ENCODE measurements around the gene EXD3.

The EXD3 gene, protein sequence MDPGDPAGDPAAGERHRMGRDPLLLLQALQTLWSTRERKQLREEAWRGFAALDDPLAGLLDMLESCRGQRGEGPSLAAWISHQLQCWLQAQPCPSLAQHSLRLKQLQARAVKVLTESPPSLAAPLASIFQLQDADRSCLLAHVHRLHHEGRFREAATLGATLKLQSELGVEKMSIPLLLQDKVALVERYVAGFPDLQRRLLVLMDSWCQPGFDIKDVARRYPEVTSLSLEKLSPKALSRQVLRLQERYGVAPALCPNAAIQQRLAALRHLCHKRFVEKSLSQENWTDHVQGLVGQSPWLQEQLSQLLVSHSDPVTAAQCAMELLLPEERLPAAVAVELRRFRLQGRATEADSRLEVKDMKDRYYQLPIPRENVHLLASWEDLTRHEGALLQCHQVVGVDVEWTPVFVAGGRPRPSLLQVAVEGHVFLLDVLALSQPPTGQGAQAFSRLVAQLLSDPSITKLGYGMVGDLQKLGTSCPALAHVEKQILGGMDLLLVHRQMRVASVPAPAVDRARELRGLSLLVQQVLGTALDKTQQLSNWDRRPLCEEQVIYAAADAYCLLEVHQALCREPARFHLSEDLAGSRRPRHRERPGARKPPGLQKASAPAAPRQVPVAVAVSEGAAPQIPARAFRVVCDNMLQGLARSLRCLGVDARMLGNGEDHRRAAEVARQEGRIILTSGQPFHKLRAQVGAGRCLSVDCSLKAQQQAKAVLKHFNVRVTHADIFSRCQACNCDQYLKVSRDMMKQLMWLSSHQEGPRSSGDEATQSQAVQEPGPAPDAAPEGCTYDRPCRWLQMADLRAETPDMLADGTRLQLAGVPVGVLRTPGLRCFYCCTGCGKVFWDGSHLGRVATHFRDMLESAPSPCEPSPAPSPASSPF
- long read RNA-seq, transcript EXD3-208 (8 exons, 962 nt) = major isoform, 19 of 57 reads
- long read RNA-seq, partial matches to known transcripts = 17 of 57 reads
- long read RNA-seq, other reads (novel, unspliced or antisense) = 17 of 57 reads

DNA sequence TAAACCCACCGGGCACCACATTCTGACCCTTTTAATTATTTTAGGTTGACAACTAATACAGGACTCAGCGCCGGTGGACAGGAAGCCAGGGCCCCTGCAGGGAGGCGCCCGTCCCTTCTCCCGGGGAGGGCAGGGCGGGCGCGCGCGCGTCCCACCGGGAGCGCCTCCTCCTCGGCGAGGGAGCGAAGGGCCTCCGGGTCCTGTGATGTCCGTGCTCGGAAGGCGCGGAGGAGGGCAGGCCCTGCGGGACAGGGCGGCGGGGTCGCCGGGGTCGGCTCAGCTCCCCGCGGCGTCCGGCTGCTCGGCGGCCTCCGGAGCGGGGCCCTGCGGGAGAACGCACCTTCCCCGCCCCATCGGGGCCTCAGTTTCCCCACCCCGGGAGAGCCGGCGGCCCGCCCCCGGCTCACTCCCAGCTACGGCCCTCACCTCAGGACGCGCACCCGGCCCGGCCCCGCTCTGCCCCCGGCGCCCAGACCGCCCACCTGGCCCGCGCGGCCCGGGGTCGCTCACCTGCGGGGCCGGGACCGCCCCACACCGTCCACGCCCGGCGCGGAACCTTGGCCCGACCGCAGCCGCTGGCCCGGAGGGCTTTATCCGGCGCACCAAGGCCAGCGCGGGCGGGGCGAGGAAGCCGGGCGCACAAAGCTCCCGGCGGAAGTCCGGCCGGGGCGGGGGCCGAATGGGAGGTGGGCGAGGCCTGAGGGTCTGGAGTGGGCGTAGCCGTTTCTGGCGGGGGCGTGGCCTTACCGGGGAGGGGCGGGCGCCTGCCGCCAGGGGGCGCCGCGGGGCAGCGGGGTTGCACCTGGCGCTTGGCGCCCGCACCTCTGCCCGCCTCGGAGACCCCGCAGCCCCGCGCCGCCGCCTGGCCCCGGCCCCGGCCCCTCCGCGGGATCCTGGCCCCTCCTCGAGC lies at the start of gene EXD3, which contains the start of gene NOXA1:
Gene EXD3 (minus strand): TSS at position 559 of the 910 bp plus-strand sequence. CDS start 27,805 bp downstream, outside the sequence.
Gene NOXA1 (plus strand): TSS at position 790 of the 910 bp plus-strand sequence. CDS start 137 bp downstream, outside the sequence.
- TF ChIP-seq SPI1 (IDR thresholded peaks at IDR 0.05; ENCODE audit: borderline replicate concordance, low read depth) (0 out of 2 replicates have a peak, but pooled peaks have one; percentile 20), GABPA (IDR thresholded peaks at IDR 0.05; ENCODE audit: low read depth) (peak; percentile 95), POLR2AphosphoS5 (IDR thresholded peaks at IDR 0.05; ENCODE audit: low read depth) (no peak; the same call in 1 of the 2 replicates)
- TF ChIP-seq, protein P1, sequence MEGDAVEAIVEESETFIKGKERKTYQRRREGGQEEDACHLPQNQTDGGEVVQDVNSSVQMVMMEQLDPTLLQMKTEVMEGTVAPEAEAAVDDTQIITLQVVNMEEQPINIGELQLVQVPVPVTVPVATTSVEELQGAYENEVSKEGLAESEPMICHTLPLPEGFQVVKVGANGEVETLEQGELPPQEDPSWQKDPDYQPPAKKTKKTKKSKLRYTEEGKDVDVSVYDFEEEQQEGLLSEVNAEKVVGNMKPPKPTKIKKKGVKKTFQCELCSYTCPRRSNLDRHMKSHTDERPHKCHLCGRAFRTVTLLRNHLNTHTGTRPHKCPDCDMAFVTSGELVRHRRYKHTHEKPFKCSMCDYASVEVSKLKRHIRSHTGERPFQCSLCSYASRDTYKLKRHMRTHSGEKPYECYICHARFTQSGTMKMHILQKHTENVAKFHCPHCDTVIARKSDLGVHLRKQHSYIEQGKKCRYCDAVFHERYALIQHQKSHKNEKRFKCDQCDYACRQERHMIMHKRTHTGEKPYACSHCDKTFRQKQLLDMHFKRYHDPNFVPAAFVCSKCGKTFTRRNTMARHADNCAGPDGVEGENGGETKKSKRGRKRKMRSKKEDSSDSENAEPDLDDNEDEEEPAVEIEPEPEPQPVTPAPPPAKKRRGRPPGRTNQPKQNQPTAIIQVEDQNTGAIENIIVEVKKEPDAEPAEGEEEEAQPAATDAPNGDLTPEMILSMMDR (IDR thresholded peaks at IDR 0.05; ENCODE audit: insufficient read depth, low read length) = peak; percentile 35
- TF ChIP-seq, protein P2, sequence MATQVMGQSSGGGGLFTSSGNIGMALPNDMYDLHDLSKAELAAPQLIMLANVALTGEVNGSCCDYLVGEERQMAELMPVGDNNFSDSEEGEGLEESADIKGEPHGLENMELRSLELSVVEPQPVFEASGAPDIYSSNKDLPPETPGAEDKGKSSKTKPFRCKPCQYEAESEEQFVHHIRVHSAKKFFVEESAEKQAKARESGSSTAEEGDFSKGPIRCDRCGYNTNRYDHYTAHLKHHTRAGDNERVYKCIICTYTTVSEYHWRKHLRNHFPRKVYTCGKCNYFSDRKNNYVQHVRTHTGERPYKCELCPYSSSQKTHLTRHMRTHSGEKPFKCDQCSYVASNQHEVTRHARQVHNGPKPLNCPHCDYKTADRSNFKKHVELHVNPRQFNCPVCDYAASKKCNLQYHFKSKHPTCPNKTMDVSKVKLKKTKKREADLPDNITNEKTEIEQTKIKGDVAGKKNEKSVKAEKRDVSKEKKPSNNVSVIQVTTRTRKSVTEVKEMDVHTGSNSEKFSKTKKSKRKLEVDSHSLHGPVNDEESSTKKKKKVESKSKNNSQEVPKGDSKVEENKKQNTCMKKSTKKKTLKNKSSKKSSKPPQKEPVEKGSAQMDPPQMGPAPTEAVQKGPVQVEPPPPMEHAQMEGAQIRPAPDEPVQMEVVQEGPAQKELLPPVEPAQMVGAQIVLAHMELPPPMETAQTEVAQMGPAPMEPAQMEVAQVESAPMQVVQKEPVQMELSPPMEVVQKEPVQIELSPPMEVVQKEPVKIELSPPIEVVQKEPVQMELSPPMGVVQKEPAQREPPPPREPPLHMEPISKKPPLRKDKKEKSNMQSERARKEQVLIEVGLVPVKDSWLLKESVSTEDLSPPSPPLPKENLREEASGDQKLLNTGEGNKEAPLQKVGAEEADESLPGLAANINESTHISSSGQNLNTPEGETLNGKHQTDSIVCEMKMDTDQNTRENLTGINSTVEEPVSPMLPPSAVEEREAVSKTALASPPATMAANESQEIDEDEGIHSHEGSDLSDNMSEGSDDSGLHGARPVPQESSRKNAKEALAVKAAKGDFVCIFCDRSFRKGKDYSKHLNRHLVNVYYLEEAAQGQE (IDR thresholded peaks at IDR 0.05; ENCODE audit: insufficient replicate concordance, low read depth) = no peak
- DNase-seq (ENCODE audit: low read depth in 1 of 2, low spot score in 1 of 2) = peak; percentile 85 to 93
- Histone ChIP-seq H3K27me3 (ENCODE audit: insufficient read depth, poor library complexity, severe bottlenecking) (no peaks in the 10 kb centered on the region), H3K27ac (replicated peaks) (peak within 1 kb of the TSS; percentile 63), H3K4me3 (replicated peaks; ENCODE audit: insufficient read depth, low read length) (peak within 1 kb of the TSS; percentile 85)

DNA sequence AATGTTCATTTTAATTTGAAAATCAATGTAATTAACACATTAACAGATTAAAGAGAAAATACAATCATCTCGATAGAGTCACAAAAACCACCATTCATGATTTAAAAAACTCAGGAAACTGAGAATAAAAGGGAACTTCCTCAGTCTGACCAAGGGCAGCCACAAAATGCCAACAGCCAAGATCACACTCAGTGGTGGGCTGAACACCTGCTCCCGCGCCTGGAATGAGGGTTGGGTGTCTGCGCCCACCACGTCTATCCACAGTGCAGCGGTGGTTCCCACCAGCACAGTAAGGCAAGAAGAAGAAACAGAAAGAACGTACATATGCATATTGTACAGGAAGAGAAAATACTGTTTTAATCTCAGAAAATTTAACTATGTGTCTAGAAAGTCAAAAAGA lies 47.8 kb upstream of the EXD3 start:
- no peak overlapping the region for H3K4me3 ChIP-seq (replicated peaks; ENCODE audit: insufficient read depth, low read length)
- peak in 1 of 2 experiments; percentile 51 for DNase-seq (ENCODE audit: low read depth in 1 of 2, low spot score in 1 of 2)
- no peaks in the 10 kb centered on the region for H3K27me3 ChIP-seq (ENCODE audit: insufficient read depth, poor library complexity, severe bottlenecking)
- TF ChIP-seq, protein P1 (IDR thresholded peaks at IDR 0.05; ENCODE audit: insufficient read depth, low read length) = no peak
- TF ChIP-seq POLR2AphosphoS5 (IDR thresholded peaks at IDR 0.05; ENCODE audit: low read depth) (no peak), SPI1 (IDR thresholded peaks at IDR 0.05; ENCODE audit: borderline replicate concordance, low read depth) (peak; percentile 56; the same call in 1 of the 2 replicates), GABPA (IDR thresholded peaks at IDR 0.05; ENCODE audit: low read depth) (no peak)
- TF ChIP-seq, protein P2 (IDR thresholded peaks at IDR 0.05; ENCODE audit: insufficient replicate concordance, low read depth) = no peak
- peak overlapping the region; percentile 23 for H3K27ac ChIP-seq (replicated peaks)

DNA sequence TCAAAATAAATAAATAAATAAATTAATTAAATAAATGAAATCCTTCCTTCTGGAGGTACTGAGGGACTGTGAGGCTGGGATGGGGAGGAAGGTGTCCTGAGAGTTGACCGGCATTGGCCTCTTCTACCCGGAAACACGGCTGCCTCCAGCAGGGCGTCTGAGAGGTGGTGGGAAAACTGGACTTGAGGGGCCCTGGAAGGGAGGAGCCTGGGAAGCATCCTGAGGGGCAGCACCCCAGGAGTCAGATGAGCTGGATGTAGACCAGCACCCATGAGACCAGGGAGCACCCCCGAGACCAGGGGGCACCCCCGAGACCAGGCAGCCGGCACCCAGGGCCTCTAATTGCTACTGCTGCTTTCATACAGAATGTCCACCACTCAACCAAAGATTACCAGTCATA lies 44.9 kb upstream of the EXD3 start:
- no peak for DNase-seq (ENCODE audit: low read depth in 1 of 2, low spot score in 1 of 2)
- Histone ChIP-seq H3K4me3 (replicated peaks; ENCODE audit: insufficient read depth, low read length) (no peak overlapping the region), H3K27me3 (ENCODE audit: insufficient read depth, poor library complexity, severe bottlenecking) (no peaks in the 10 kb centered on the region), H3K27ac (replicated peaks) (no peak overlapping the region)
- TF ChIP-seq, protein P1 (IDR thresholded peaks at IDR 0.05; ENCODE audit: insufficient read depth, low read length) = no peak
- TF ChIP-seq, protein P2 (IDR thresholded peaks at IDR 0.05; ENCODE audit: insufficient replicate concordance, low read depth) = no peak
- no peak for TF ChIP-seq SPI1 (IDR thresholded peaks at IDR 0.05; ENCODE audit: borderline replicate concordance, low read depth)
- TF ChIP-seq POLR2AphosphoS5 (IDR thresholded peaks at IDR 0.05; ENCODE audit: low read depth) = no peak
- no peak for TF ChIP-seq GABPA (IDR thresholded peaks at IDR 0.05; ENCODE audit: low read depth)

All from HL-60 (cell line).